ENCODE data around the gene ARL14EP.

Gene ARL14EP

GRCh38 chr11:30351061-30351460, 28.2 kb downstream of the ARL14EP start:
- TF ChIP-seq, protein P1, sequence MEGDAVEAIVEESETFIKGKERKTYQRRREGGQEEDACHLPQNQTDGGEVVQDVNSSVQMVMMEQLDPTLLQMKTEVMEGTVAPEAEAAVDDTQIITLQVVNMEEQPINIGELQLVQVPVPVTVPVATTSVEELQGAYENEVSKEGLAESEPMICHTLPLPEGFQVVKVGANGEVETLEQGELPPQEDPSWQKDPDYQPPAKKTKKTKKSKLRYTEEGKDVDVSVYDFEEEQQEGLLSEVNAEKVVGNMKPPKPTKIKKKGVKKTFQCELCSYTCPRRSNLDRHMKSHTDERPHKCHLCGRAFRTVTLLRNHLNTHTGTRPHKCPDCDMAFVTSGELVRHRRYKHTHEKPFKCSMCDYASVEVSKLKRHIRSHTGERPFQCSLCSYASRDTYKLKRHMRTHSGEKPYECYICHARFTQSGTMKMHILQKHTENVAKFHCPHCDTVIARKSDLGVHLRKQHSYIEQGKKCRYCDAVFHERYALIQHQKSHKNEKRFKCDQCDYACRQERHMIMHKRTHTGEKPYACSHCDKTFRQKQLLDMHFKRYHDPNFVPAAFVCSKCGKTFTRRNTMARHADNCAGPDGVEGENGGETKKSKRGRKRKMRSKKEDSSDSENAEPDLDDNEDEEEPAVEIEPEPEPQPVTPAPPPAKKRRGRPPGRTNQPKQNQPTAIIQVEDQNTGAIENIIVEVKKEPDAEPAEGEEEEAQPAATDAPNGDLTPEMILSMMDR (IDR thresholded peaks at IDR 0.05; ENCODE audit: insufficient read depth, low read length, poor library complexity, severe bottlenecking), result no peak

DNA sequence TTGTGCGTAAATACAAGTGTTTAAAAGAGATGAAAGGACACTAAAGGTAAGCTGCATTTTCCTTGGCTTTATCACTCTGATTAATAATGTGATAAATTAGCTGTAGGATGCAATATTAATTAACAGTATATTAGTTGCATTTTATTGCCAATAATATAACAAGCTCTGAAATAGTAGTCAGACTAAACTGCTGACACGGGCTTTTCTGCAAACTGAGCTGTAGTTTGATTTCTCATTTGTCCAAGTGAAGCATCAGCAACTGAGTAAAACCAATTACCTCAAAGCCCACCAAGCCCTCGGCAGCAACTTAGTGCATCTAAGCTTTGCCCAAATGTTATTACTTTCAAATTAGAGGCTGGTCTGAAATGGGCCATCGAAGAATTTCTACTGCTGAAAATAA, 33.5 kb downstream of the ARL14EP start:
- DNase-seq (ENCODE audit: extremely low read depth, insufficient read length), result no peak
- no peak overlapping the region for H3K4me3 ChIP-seq (replicated peaks; ENCODE audit: low read depth, low read length)
- H3K27me3 ChIP-seq (replicated peaks; ENCODE audit: control insufficient read depth, insufficient read depth, low read length), result no peaks in the 10 kb centered on the region; the same call in 1 of the 2 replicates
- TF ChIP-seq, protein P1 (IDR thresholded peaks at IDR 0.05; ENCODE audit: insufficient read depth, low read length, poor library complexity, severe bottlenecking), result no peak
- no peaks in the 10 kb centered on the region for H3K36me3 ChIP-seq (ENCODE audit: control insufficient read depth, insufficient read depth, low read length)

More at GRCh38 chr11:30351061-30351460, 28.2 kb downstream of the ARL14EP start:
- Histone ChIP-seq H3K27me3 (replicated peaks; ENCODE audit: control insufficient read depth, insufficient read depth, low read length) (no peaks in the 10 kb centered on the region), H3K36me3 (ENCODE audit: control insufficient read depth, insufficient read depth, low read length) (no peaks in the 10 kb centered on the region), H3K4me3 (replicated peaks; ENCODE audit: low read depth, low read length) (no peak overlapping the region)
- DNase-seq (ENCODE audit: extremely low read depth, insufficient read length), result no peak

- Histone ChIP-seq H3K27me3 (replicated peaks; ENCODE audit: control insufficient read depth, insufficient read depth, low read length) (no peaks in the 10 kb centered on the region; the same call in 1 of the 2 replicates), H3K36me3 (ENCODE audit: control insufficient read depth, insufficient read depth, low read length) (no peaks in the 10 kb centered on the region), H3K4me3 (replicated peaks; ENCODE audit: low read depth, low read length) (no peak overlapping the region)
- TF ChIP-seq, protein P1 (IDR thresholded peaks at IDR 0.05; ENCODE audit: insufficient read depth, low read length, poor library complexity, severe bottlenecking), result no peak
- no peak for DNase-seq (ENCODE audit: extremely low read depth, insufficient read length)
Measured at GRCh38 chr11:30357872-30358271, 35.0 kb downstream of the ARL14EP start.

DNA sequence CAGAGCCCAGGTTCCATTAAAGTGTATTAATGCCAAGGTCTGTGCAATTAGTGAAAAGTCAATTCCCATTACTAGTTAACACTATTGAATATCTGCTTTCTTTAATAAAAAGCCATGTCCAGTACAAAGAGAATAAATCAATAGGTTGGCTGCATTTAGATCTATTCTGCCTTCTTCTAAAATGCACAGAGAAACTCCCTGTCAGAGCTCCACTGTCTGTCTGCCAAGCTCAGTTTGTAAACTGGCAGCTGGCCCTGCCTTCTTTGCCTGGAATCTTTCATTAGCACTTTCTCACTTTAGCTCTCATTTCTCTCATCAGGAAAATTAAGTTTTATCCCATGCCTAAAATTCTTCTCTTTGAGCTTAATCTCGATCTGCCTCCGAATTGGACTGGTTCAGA, 35.6 kb downstream of the ARL14EP start:
- TF ChIP-seq, protein P1 (IDR thresholded peaks at IDR 0.05; ENCODE audit: insufficient read depth, low read length, poor library complexity, severe bottlenecking), result no peak
- Histone ChIP-seq H3K36me3 (ENCODE audit: control insufficient read depth, insufficient read depth, low read length) (no peaks in the 10 kb centered on the region), H3K4me3 (replicated peaks; ENCODE audit: low read depth, low read length) (no peak overlapping the region), H3K27me3 (replicated peaks; ENCODE audit: control insufficient read depth, insufficient read depth, low read length) (no peaks in the 10 kb centered on the region; the same call in 1 of the 2 replicates)
- DNase-seq (ENCODE audit: extremely low read depth, insufficient read length), result no peak

DNA sequence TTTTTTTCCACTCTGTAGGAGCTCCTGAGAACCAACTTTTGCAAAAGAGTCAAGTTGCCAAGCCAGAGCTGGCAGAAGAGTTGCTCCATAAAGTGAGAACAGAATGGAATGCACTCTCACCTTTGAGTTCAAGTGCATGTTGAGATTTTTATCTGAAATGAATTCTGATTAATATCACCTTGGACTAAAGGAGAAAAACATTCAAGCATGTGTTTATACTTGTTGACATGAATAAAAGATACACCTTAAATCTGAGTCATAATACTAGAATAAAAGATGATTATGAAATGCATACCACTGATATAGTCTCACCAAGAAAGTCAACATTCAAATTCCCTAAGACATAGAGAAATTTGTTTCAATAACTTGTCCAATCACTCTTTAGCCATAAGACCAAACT, 37.8 kb downstream of the ARL14EP start:
- TF ChIP-seq, protein P1 (IDR thresholded peaks at IDR 0.05; ENCODE audit: insufficient read depth, low read length, poor library complexity, severe bottlenecking), result no peak
- no peak for DNase-seq (ENCODE audit: extremely low read depth, insufficient read length)
- H3K27me3 ChIP-seq (replicated peaks; ENCODE audit: control insufficient read depth, insufficient read depth, low read length), result no peaks in the 10 kb centered on the region; the same call in 1 of the 2 replicates
- H3K4me3 ChIP-seq (replicated peaks; ENCODE audit: low read depth, low read length), result no peak overlapping the region
- no peaks in the 10 kb centered on the region for H3K36me3 ChIP-seq (ENCODE audit: control insufficient read depth, insufficient read depth, low read length)
